Prostate gland (tissue), 2 donors: ENCODE results near the gene TXNL4B.

Experiments
- CTCF ChIP-seq, 4 experiments: fragments of 200-600 bp in 2 of 4; fragments of 450-650 bp in 2 of 4; sonication (generic) in 2 of 4; IDR thresholded peaks; 1 replicate in 3 of 4; 2 replicates in 1 of 4; pipeline ENCODE4 v1.5.1; 2016 to 2019; ENCODE audit warnings: antibody characterized with exemption in 4 of 4, mild to moderate bottlenecking in 2 of 4, moderate library complexity in 2 of 4
- POLR2A ChIP-seq: fragments of 450-650 bp; IDR thresholded peaks from one replicate; pipeline ENCODE4 v1.6.1; 2016; ENCODE audit warnings: antibody characterized with exemption, mild to moderate bottlenecking
- POLR2AphosphoS5 ChIP-seq: sonication (generic); formaldehyde crosslinking; IDR thresholded peaks from one replicate; pipeline ENCODE4 v1.6.1; 2017; ENCODE audit warnings: antibody characterized with exemption

GRCh38 chr16:72122308-72122707 is 28.9 kb upstream of the TXNL4B start:
- TF ChIP-seq POLR2AphosphoS5 = no peak
- TF ChIP-seq CTCF (IDR thresholded peaks at IDR 0.05) = no peak
- no peak for TF ChIP-seq POLR2A
